HG02571 (cell line): ENCODE data around the gene GCC1.

Source experiments
- ATAC-seq: cut with Tn5 transposase; IDR thresholded peaks from one replicate; pipeline ENCODE4 v1.9.1; 2021; ENCODE audit warnings: mild to moderate bottlenecking, moderate library complexity; ENCODE audit not compliant: unreplicated experiment

GCC1 gene, protein sequence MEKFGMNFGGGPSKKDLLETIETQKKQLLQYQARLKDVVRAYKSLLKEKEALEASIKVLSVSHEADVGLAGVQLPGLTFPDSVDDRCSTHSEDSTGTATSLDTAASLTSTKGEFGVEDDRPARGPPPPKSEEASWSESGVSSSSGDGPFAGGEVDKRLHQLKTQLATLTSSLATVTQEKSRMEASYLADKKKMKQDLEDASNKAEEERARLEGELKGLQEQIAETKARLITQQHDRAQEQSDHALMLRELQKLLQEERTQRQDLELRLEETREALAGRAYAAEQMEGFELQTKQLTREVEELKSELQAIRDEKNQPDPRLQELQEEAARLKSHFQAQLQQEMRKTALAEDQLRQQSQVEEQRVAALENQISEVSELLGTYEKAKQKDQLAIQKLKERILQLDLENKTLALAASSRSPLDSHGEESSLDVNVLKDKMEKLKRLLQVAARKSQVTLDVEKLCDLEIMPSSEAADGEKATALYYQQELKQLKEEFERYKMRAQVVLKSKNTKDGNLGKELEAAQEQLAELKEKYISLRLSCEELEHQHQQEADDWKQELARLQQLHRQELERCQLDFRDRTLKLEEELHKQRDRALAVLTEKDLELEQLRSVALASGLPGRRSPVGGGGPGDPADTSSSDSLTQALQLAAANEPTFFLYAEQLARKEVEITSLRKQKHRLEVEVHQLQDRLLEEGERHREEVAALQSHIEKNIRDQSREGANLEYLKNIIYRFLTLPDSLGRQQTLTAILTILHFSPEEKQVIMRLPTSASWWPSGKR

DNA sequence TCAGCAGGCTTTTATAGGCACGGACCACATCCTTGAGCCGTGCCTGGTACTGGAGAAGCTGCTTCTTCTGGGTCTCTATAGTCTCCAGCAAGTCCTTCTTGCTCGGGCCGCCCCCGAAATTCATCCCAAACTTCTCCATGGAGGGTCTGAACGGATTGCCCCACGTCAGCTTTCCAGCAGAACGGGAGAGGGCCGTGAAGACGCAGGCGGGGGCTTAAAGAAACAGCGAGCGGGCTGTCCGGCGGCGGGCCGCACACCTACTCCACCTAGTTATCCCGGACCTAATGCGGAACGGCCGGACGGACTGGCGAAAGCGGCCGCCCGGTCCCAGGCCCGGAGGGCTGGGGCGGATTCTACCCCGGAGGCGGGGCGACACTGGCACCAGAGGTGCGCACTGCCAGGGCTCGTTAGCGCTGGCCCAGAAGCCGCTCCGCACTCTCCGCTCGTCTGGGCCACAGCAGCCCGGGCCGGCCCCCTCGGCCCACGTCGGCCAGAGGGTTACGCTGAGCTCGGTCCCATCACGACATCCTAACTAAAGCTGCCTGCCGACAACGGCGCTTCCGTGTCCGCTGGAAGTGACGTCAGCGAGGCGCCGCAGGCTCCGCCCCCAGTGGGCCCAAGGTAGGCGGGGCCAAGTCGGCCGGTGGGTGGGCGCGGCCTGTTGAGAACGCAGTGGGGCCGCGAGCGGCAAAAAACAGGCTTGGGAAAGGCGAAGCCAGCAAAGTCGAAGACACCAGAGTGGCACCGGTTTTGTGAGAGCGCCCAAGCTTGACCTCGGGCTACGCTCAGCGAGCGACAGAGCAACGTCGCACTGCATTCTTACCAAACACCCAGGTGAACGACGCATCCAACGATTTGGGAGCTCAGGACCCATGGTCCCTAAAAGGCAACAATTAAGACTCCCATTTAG is at the start of gene GCC1:
GCC1 (minus strand) TSS at position 553 of the 910 bp plus-strand sequence; CDS start at position 139, 414 bp downstream.
- ATAC-seq: peak; percentile 73

DNA sequence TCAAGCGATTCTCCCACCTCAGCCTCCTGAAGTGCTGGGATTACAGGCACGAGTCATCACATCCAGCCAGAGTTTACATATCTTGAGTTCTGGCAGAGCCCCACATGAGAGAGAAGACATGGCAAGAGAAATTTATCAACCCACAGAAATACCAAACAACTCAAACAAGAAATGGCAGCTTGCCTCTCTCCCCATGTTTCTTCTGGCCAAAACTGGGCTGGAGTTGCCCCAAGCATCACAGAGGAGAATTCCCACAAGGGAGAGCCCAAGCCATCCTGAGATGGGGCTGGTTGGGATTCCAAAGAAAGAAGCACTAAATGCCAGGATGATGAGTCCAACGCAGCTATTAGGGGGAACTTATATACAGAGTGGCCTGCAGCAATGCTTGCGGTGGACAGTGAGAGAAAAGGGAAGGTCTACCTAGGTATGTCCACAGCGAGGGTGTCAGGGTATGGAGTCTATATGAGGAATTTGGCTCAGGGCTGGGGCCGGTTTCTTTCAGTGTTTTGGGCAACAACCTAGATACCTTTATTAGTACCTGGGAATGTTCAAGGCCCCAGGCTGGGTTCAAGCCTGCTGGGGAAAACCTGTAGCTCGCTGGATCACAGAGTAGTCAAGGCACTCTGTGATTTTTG is 47.0 kb upstream of the GCC1 start:
- no peak for ATAC-seq

DNA sequence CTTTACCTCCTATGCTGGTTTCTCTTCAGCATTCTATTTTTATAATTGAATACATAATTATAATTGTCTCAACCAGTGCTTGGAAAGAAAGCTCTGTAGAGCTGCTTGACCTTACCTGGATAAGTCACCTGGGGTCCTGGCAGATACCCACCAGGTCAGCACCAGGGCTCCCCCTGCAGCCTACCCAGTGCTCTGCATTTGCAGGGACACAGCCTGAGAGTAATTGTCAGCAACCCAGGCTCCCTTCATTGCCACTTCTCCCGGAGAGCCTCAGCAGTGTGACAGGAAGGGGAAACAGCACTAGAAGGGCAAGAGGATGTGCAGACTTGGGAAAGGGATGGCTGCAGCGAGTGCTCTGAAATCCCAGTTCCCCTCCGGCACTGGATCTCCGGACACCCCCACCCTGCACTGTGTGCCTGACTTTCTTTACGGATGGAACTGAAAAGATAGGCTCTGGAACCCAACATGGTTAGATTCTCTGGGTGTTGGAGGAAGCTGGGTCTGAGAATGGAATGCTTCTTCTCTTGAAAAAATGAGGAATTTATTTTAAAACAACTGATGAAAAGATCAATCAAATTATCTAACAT is 44.0 kb upstream of the GCC1 start:
- ATAC-seq: peak; percentile 58

DNA sequence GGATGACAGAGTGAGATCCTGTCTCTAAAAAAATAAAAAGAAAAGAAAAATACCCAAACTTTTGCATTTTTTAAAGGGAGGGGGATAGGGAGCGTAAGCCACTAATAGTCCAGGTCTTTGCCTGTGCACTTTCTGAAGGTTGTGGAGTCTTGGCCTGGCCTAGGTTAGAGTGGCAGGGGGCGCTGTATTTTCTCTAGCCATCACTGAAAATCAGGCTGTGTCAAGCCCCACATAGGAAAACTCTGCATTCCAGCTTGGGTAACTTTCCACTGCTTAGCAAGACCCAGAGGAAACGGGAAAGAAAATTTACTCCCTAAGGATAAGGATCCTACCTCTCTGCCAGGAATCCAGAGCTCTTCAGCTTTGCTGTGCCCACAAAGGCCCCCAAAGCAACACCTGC is 43.0 kb upstream of the GCC1 start:
- no peak for ATAC-seq

DNA sequence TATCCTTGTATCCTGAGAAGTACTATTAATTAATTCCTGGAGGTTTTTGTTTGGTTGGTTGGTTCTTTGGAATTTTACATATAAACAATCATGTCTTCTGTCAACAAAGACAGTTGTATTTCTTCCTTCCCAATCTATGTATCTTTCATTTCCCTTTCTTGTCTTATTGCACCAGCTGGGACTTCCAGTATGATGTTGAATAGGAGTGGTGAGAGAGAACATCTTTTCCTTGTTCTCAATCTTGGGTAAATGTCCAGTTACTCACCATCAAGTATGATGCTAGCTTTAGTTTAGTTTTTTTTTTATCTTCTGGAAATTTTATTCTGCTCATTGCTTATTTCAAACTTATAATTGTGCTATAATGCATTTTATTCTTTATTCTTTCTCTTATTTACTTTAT is 39.9 kb upstream of the GCC1 start:
- ATAC-seq: no peak

DNA sequence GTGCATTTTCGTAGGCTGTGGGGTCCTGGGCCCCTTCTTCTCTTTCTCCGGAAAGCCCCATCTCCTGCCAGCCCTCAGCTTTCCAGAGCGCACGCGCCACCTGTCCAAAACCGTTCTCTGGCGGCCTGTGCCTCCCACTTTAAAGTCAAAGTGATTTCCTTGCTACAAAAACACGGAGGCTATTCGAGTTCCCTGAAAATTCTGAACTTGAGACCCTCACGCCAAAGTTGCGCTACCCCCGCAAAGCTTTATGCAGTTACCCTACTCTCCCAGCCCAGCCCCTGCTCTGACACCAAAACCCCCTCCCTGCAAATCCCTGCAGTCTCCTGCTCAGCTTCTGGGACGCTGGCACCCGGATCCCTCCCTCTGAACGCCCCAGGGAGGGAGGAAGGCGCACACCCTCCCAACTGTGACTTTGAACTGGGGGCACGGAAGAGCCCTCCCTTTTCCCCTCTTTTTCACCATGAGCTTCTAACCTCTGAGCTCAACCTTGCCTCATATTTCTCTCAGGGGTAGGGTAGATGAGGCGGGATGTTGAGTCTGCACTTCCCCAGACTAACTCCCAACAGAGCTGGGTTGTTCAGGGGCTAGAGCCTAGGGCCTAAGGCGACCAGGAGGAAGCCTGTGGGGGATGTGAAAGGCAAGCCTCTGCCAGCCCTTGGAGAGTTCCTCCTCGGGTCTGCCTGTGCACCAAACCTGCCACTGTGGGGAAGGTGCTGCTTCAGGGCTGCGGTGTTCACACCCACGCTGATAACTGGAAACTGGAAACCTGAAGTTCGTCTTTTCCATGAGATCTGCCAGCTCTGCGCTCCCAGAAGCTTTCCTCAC is 35.2 kb upstream of the GCC1 start:
- no peak for ATAC-seq

DNA sequence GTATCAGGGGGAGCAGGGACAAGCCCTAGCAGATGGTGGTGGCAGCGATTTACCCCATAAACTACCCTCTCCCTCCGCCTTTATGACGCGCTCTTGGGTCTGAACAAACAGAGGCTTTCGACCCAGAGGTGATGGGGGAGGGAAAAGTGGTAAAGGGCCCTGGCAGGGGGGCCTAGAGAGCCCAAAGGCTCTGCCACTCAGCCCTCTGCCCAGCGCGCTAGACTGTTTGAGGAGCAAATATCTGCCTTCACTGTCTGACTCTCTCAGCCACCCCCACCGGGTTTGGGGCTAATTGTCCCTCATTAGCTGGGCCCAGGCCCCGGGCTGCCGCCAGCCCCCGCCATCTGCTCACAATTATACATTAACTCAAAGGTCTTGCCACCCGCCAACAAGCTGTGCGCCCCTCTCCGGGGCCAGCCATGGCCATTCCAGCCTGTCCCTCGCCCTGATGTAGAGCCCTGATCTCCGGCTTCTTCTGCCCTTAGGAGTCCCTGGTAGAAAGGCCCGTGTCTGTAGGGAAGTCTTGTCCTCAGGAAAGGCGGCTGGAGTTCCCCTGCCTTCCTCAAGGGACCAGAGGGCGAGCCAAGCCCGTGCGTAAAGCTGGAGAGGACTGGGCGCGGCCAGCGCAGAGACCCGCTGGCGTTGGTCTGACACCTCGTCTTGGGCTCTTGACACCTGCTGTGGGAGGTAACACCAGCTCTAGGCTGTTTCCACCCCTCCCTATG is 34.4 kb upstream of the GCC1 start:
- no peak for ATAC-seq

DNA sequence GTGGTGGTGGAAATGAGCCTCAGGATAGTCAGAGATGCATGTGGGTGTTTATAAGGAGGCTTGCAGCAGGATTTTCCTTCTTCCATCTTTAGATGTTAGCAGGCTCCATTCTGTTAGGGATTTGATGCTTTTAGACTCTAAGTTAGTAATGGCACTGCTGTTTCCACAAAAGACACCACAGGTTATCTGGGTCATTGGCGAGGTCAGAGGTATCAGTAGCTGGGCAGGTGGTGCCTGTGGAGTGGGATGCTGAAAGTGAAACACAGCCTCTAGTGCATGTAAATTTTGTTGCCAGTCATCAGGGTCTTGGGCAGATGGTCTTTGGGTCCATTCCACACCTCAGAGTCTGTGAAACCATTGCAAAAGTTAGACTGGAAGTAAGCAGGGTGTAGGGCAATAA is 33.4 kb upstream of the GCC1 start:
- no peak for ATAC-seq

DNA sequence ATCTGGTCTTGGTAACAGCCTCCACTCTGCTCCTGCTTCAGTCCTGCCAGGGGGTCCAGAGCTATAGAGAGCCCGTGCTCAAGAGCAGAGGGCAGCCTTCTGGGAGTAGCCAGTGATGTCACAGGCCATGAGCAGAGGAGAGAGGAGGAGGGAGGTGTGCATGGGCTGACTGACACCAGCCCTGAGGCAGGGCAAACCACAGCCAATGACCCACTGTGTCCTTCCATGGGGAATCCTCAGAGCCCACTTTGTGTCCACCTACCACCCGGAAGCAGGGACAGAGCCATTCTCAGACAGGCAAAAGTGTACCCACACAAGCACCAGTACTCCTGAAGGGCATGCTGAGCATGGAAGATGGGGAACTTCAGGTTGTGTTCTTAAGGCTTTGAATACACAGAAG is 32.6 kb upstream of the GCC1 start, which contains the start of gene PAX4:
PAX4 (minus strand) TSS at position 101 of the 400 bp plus-strand sequence. CDS start 2,214 bp downstream, outside the sequence.
- no peak for ATAC-seq

DNA sequence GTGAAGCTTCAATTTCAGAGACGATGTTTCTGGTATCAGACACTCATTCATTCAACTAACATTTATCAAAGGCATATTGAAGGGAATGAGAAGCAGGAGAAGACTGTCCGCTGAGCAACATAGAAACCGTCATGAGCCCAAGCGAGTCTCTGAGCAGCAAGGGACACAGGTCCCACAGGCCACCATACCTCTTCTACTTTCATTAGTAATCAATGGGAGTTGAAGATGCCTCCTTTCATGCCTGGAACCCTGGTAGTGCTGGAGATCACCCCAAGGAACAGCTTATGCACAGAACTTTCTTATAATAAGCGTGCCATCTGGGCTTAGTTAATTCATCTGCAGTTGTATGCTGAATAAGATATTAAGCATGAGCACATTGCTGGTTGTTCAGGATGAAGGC is 31.3 kb upstream of the GCC1 start:
- ATAC-seq: no peak

DNA sequence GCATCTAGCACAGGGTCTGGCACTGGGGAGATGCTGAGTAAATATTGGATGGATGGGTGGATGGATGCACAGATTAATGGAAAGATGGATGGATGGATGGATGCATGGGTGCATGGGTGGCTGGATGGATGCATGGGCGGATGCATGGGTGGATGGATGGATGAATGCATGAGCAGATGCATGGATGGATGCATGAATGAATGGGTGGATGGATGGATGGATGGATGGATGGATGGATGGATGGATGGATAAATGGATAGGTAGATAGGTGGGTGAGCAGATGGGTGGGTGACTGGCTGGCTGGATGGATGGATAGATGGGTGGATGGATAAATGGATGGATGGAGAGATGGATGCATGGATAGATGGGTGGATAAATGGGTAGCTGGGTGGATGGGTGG is 26.9 kb upstream of the GCC1 start:
- ATAC-seq: no peak

DNA sequence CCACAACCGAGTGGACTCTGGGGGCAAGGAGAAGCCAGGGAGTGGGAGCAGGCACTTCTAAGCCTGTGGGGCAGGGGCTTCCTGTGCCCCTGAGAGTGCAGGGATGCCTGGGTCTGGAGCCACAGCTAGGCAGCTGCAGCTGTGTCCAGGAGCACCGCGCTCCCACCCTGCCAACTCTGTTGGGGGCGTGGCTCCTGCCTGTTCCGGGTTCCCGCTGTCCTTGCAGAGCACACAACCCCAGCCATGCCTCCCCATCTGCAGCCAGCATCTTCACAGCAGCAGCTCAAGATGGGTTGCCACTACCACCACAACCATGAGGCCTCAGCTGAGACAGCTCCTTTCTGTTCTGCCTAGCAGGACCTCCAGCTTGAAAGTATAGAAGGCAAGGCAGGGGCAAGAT is 23.9 kb upstream of the GCC1 start:
- no peak for ATAC-seq

DNA sequence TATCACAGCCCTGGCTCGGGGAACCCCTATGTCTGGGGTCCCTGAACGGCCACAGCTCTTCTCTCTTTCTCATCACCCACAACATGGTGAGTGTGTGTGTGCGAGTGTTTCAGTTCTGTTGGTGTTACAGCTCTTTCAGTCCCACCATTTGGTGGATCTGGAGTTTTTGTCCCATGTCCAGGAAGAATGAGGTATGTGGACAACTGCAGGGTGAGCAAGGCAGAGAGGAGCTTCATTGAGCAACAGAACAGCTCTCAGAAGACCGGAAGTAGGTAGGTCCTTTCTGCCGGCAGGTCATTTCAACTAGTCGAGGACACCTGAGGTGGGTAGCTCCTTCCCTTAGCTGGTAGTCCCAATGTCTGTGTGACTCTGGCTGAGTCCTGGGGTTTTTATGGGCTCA is 23.1 kb upstream of the GCC1 start:
- ATAC-seq: no peak

DNA sequence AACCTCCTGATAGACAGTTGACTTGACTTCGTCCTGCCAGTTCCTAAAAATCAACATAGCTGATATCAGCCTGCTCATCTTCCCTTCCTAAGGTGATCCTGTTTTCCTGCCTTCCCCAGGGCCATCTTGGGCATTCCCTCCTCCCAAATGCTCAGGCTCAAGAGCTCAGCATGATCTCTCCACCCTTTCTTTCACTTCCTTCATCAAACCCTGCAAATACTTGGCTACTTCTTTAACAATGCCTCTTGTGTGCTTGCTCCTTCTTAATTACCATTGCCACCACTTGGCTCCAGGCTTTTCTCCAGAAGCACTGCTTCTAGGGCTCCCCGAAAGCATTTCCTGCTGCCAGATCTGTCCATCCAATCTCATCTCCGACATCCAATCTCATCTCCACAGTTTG is 15.5 kb upstream of the GCC1 start:
- no peak for ATAC-seq

DNA sequence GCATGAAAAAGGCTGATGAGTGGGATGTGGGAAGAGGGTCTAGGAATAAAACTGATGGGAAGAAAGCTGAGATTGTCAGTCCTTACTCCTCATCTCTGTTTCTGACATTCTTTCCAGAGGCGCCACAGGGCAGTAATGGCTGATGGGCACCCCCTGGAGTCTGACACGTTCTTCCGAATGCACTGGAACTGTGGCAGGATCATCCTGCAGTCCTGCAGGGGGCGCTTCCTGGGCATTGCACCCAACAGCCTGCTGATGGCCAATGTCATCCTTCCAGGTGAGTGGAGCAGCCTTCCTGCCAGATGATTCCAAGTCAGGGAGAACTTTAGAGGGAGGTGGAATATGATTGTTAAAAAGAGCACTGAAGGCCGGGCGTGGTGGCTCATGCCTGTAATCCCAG is 12.9 kb upstream of the GCC1 start:
- no peak for ATAC-seq

DNA sequence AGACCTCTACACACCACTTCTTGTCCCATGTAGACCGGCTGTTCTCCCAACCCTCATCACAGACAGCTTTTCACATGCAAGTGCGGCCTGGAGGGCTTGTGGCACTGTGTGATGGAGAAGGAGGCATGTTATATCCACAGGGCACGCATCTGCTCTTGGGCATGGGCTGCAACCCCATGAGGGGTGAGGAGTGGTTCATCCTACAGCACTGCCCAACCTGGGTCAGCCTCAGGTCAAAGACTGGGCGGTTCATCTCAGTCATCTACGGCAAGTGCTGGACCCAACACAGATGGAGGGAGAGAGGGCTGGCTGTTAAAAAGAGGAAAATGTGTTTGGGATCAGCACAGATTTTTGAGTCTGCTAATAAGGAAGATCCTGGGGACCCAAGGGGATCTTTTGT is 10.3 kb upstream of the GCC1 start:
- ATAC-seq: no peak

DNA sequence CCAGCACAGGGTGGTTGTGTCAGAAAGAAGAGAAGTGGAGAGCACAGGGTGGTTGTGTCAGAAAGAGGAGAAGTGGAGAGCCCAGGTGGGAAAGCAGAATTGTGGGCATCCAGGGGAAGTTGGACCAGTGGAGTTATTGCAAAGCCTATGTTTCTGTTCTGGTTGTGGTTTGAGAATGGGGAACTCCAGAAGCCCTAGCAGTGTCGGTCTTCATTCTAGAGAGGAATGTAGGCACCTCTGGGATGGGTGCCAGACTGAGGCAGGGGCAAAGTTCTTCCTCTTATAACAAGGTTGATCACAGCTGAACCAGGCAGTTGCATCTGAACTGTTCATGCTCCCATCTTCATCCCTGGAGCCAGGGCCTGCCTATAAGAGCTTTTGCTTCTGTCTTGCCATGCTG is 9.1 kb upstream of the GCC1 start:
- no peak for ATAC-seq

DNA sequence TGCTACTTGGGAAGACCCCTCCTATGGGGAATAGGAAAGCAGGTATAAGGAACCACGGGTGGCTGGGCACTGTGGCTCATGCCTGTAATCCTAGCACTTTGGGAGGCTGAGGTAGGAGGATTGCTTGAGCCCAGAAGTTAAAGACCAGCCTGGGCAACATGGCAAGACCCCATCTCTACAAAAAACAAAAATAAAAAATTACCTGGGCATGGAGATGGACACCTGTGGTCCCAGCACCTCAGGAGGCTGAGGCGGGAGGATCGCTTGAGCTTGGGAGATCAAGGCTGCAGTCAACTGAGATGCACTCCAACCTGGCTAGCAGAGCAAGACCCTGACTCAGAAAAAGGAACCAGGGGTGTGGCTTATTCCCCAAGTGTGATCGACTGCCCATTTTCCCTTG is 7.2 kb upstream of the GCC1 start:
- no peak for ATAC-seq

DNA sequence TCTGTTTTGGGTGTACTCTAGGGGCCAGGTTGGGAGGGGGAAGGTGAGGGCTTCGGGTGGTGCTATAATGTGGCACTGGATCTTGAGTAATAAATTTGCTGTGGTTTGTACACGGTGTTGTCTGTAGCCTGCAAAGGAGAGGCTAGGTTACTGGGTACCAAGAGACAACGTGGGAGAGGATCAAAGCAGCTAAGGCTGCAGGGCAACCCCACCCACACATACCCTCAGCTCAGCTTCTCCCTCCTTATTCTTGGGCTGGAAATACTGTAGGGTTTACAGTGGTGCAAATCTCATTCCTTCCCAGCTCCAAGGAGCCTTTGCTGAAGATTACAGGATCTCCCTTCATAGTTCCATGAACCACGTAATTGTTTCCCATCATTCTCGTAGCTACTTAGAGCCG is 6.2 kb upstream of the GCC1 start:
- ATAC-seq: no peak
